GM18951 (cell line): ENCODE data around the gene ATF7.
"Not testable (repeated sequence)": the region's sequence is repeated elsewhere in the genome, so short reads cannot be mapped to it uniquely, and the experiment has no call there.

Experiments
- POLR2A ChIP-seq: IDR thresholded peaks from 4 replicates; pipeline ENCODE4 v1.6.1; 2011; ENCODE audit warnings: mild to moderate bottlenecking; ENCODE audit not compliant: insufficient read length, insufficient read depth; ENCODE audit errors: extremely low read depth
- in situ Hi-C: fragments of 300-500 bp; cut with MboI; formaldehyde crosslinking; loops from one replicate; pipeline ENCODE4 v1.12.0; 2022; ENCODE audit warnings: low sequenced_read_pairs, mixed read lengths, inconsistent platforms; ENCODE audit not compliant: unreplicated experiment

Gene ATF7

GRCh38 chr12:53618275-53618674 lies 7.9 kb downstream of the ATF7 start:
- no peak for TF ChIP-seq POLR2A
- in situ Hi-C loops, result no loop called here

GRCh38 chr12:53617700-53618099 lies 8.5 kb downstream of the ATF7 start:
- no peak for TF ChIP-seq POLR2A
- in situ Hi-C loops, result no loop called here

- in situ Hi-C loops, result no loop called here
- TF ChIP-seq POLR2A, result no peak
Observed at GRCh38 chr12:53616950-53617349, 9.2 kb downstream of the ATF7 start.

GRCh38 chr12:53613821-53614220 lies 12.4 kb downstream of the ATF7 start:
- no peak for TF ChIP-seq POLR2A
- in situ Hi-C loops, result no loop called here

GRCh38 chr12:53612978-53613377 lies 13.2 kb downstream of the ATF7 start:
- no peak for TF ChIP-seq POLR2A
- in situ Hi-C loops, result no loop called here

GRCh38 chr12:53611304-53611703 lies 14.9 kb downstream of the ATF7 start:
- in situ Hi-C loops, result no loop called here
- TF ChIP-seq POLR2A, result no peak

- in situ Hi-C loops, result not testable (repeated sequence)
Observed at GRCh38 chr12:53606688-53607087, 19.5 kb downstream of the ATF7 start.

- no peak for TF ChIP-seq POLR2A
- in situ Hi-C loops, result no loop called here
Observed at GRCh38 chr12:53604581-53604980, 21.6 kb downstream of the ATF7 start.

GRCh38 chr12:53603804-53604203 lies 22.4 kb downstream of the ATF7 start:
- TF ChIP-seq POLR2A, result no peak
- in situ Hi-C loops, result no loop called here

- in situ Hi-C loops, result no loop called here
- no peak for TF ChIP-seq POLR2A
Observed at GRCh38 chr12:53603196-53603595, 23.0 kb downstream of the ATF7 start.

- TF ChIP-seq POLR2A, result no peak
- in situ Hi-C loops, result no loop called here
Observed at GRCh38 chr12:53602176-53602864, 23.9 kb downstream of the ATF7 start.

GRCh38 chr12:53601296-53601847 lies 24.8 kb downstream of the ATF7 start:
- TF ChIP-seq POLR2A, result no peak
- in situ Hi-C loops, result no loop called here

- in situ Hi-C loops, result no loop called here
Observed at GRCh38 chr12:53600490-53601295, 25.5 kb downstream of the ATF7 start.

GRCh38 chr12:53599579-53599978 lies 26.6 kb downstream of the ATF7 start:
- in situ Hi-C loops, result no loop called here
- no peak for TF ChIP-seq POLR2A

More at GRCh38 chr12:53600490-53601295, 25.5 kb downstream of the ATF7 start:
- no peak for TF ChIP-seq POLR2A

- in situ Hi-C loops, result not testable (repeated sequence)
Observed at GRCh38 chr12:53598971-53599370, 27.2 kb downstream of the ATF7 start.
